Cardiac fibroblast (primary cell): ENCODE results near the gene OGFR.

Experiments
- DNase-seq, 2 donors: peaks; one replicate each; pipeline versions ENCODE4 v3.0.0 to v3.0.0-alpha.2; 2010; ENCODE audit warnings: low read depth in 2 of 2
- H3K4me3 ChIP-seq, 2 donors: replicated peaks in 1 of 2; 1 replicate in 1 of 2; 2 replicates in 1 of 2; pipeline ENCODE4 v1.5.1; 2011; ENCODE audit warnings: low read depth in 2 of 2, low read length in 2 of 2, mild to moderate bottlenecking in 2 of 2, moderate library complexity in 1 of 2
- CTCF ChIP-seq: IDR thresholded peaks from one replicate; pipeline ENCODE4 v1.5.1; 2011; ENCODE audit warnings: low read depth, mild to moderate bottlenecking, low read length, inconsistent platforms

The OGFR gene

GRCh38 chr20:62819494-62820174 lies 15.0 kb downstream of the OGFR start:
- no peak overlapping the region for H3K4me3 ChIP-seq
- TF ChIP-seq CTCF = no peak
- peak; percentile 63 to 72 for DNase-seq

GRCh38 chr20:62820208-62820961 lies 15.8 kb downstream of the OGFR start:
- H3K4me3 ChIP-seq = no peak overlapping the region
- no peak for TF ChIP-seq CTCF
- DNase-seq = no peak

GRCh38 chr20:62820962-62821725 lies 16.5 kb downstream of the OGFR start:
- TF ChIP-seq CTCF = no peak
- no peak for DNase-seq
- no peak overlapping the region for H3K4me3 ChIP-seq

GRCh38 chr20:62821726-62822210 lies 17.1 kb downstream of the OGFR start:
- no peak for TF ChIP-seq CTCF
- DNase-seq = no peak
- no peak overlapping the region for H3K4me3 ChIP-seq

- TF ChIP-seq CTCF = no peak
- no peak overlapping the region for H3K4me3 ChIP-seq
- DNase-seq = no peak
These were observed 17.7 kb downstream of the OGFR start for GRCh38 chr20:62822239-62822787.

- TF ChIP-seq CTCF = peak; percentile 15
- DNase-seq = peak in 1 of 2 donors; percentile 29
- no peak overlapping the region for H3K4me3 ChIP-seq
These were observed 18.4 kb downstream of the OGFR start for GRCh38 chr20:62822788-62823651.
